Activated T-cell treated with anti-CD3 and anti-CD28 coated beads for 48 hours (primary cell): ENCODE measurements around the gene MRM2.

Source experiments
- DNase-seq: peaks from one replicate; pipeline ENCODE4 v3.0.0-alpha.2; 2020; ENCODE audit warnings: low read depth

The MRM2 gene

DNA sequence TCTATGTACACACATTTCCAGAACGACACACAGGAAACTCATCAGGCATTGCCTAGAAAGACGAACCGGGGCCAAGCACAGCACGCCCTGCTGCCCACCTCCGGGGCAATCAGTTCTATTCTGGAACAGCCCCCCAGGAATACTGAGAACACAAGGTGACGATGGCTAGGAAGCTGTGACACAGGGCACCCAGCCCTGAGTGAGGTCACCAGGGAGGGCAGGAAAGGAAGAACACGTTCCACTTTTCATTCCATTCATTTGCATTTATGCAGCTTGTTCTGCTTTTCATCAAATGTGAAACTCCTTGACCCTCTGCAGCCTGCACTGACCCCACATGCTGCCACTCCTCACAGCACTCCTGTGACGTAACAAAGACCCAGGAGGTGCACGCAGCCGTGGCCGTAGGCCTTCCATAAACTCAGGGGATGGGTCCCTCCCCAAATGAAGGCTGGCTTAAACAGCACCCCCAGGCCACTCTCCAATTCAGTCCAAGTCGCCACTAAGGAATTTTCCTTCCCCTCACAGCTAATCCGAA lies 38.2 kb downstream of the MRM2 start:
- no peak for DNase-seq

GRCh38 chr7:2202901-2203765 lies 38.9 kb downstream of the MRM2 start:
- no peak for DNase-seq

GRCh38 chr7:2202361-2202761 lies 39.6 kb downstream of the MRM2 start:
- no peak for DNase-seq

DNA sequence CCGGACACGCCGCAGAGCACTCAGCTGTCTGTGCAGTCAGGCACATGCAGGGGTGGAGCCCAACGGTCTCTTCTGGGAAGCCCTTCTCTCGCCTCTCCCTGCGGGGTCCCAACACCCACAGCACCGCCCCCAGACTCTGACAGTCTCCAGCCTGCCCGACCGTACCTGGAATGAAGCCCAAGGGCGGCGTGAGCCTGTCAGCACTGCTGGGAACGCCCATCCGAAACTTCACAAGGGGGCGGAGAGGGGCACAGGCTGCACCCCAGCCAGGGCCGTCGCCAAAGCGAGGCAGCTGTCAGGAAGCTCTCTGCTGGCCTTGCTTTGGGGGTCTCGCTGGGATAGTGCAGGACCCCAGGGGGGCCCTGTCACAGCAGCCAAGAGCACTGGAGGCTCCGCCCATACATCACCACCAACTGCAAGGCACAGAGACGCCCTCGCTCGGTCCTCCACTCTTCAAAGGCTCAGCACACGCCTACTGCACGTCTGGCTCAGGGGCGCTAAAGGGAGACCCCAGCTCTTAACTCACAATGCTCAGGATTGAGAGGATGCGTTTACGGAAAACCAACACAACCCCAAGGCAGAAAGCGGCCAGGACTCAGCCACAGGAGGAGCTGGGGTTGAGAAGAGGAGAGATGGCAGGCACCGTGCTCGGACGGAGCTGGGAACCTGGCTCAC lies 40.2 kb downstream of the MRM2 start:
- no peak for DNase-seq

GRCh38 chr7:2201128-2201527 lies 40.9 kb downstream of the MRM2 start:
- DNase-seq = no peak

DNA sequence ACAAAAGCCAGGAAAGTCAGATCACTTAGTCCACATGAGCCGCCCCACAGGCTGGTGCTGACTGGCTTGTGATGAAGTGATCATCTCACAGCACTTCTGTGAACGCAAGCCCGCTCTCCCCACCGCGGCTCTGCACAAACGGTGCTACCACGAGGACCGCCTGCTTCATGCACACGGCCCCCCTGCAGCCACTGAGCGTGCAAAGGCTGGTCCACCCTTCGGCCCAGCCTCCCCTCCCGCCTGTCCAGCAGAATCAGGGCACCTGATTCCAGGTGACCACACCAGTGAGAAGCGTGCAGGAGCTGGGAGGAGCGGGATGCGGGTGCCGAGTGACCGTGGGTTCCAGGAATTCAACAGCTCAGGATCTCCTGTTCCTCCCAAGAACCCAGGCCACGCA lies 41.4 kb downstream of the MRM2 start:
- no peak for DNase-seq

GRCh38 chr7:2199956-2200583 lies 41.9 kb downstream of the MRM2 start:
- no peak for DNase-seq

DNA sequence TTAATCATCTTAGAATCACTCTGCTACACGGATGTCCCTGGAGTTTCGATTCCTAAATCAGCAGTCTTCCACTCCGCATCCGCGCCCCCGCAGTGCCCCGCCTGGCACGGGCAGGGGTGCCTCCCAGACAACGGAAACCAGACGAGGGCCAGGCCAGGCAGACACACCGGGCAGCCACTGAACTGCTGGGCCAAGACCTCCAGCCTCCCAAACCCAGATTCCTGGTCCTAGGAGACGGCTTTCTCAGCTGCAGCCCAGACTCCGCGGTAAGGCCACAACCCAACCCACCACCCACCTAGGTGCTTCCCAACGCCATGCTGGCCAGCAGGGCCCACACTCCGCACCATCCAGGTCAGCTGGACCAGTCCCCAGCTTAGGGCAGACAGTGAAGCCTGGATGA lies 42.5 kb downstream of the MRM2 start:
- DNase-seq = no peak

DNA sequence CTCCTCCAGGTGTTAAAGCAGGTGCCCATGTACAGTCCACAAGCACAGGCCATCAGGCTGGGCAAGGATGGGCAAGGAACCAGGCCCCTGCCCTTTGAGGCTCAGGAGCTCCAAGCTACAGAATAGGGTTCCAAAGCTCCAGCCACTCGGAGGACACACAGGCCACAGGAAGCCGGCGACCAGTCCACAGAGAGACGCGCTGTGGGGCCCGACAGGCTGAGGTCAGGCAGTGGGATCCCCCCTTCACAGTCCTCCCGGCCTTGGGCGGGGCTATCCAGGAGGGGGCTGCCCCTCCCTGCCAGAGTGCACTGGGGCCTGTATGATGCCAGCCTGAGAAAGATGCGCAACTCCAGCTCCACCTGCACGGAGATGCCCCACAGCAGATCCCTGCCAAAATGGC lies 43.2 kb downstream of the MRM2 start:
- DNase-seq = no peak

DNA sequence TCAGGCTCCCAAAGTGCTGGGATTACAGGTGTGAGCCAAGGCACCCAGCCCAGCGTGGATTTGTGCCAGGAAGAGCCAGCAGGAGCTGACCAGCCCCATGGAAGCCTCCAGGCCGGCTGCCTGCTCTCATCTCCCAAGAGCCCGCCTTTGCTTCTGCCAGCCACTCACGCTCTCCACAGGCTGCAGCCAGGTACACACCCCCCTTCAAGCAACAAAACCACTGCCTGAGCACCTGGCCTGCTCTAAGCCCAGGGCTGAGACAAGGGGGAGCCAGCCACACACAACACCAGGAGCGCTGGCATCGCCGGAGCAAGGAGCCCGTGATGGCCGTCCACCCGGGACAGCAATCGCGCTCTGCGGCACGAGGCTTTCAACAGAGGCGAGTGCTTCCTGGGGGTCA lies 43.8 kb downstream of the MRM2 start:
- no peak for DNase-seq

DNA sequence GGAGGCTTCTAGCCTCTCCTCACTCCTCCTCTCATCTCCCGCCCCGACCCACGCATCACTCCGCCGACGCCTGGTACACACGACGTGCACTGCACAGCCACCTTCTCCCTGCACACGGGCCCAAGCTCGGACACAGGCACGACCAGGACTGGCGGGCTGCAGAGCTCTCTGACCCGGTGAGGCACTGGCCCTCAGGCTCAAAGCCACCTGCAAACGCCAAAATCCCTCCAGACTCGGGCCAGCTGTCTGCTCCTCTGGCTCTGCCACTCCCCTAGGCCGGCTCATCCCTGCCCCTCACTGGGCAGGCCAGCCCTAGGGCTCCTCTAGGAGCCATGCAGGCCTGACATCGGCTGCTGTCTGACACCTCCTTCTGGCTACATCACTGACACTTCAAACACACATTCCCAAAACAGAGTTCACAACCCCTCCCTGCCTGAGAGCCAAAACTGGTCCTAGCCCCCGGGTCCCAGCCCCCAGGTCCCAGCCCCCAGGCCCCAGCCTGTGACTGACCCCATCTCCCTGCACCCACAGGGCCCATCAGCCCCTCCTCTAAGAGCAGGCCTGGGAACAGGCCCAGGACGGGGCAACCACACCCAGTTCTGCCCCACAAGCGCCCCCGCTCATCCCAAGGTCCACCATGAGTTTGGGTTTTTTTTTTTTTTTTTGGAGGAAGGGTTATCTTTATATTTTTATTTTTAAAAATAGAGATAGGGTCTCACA lies 44.4 kb downstream of the MRM2 start:
- no peak for DNase-seq

DNA sequence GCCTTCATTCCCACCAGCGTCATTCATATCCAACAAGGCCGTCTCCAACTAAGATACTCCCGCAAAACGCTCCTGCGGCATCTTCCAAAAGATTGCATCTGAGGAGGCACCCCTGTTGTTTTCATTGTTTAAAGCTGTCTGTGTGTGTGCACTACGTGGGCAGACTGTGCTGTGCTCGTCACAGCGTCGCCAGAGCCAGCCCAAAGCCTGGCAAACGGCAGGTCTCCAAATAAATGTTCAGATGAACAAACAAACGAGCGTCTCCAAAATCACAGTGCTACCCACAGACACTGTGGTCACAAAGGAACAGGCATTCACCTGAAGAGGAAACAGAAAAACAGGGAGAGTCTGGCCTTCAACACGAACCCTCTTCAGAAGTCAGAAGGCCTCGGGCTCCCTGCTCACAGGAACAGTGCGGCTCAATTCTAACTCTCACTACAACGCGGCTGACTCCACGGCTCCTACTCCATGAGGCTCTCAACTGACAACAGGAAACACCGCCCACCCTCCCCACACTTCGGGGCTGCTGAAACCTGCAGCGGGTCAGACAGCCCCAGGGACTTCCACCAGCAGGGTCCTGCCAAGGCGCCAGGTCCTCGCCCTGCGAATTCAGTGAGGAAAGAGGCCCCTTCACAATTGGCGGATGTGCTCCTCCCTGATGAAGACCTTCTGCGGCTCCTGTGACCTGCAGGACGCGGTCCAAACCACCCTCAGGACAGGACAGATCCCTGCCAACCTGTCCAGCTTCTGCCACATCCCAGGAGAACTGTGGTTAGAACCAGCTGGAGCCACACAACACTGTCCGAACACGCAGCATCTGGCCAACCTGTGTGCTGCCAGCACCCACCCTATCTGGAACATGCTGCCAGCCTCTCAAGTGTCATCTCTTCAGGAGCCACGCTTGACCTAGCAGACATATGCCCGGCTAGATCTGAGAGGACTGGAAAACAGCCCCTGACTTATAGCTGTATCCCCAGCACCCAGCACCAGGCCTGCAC lies 45.3 kb downstream of the MRM2 start:
- DNase-seq = no peak

- no peak for DNase-seq
Observed at GRCh38 chr7:2195400-2196246, 46.4 kb downstream of the MRM2 start.

GRCh38 chr7:2193575-2194305 lies 48.3 kb downstream of the MRM2 start:
- no peak for DNase-seq

GRCh38 chr7:2192831-2193534 lies 49.0 kb downstream of the MRM2 start:
- DNase-seq = no peak

DNA sequence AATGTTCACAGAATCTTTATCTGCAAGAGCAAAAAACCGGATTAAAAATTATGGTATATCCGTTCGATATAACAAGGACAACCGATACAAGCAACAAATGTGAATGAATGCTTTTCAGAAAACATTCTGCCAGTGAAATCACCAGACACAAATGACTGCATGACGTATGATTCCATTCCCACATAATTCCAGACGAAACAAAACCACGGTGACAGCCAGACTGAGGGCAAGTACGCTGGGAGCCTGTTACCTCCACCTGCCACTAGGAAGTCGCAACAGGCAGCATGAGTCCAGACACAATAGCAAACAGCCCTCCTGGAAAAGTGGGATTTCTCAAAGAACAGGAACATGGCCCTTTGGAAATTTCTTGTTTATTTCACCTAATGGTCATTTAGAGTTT lies 51.0 kb downstream of the MRM2 start:
- no peak for DNase-seq

DNA sequence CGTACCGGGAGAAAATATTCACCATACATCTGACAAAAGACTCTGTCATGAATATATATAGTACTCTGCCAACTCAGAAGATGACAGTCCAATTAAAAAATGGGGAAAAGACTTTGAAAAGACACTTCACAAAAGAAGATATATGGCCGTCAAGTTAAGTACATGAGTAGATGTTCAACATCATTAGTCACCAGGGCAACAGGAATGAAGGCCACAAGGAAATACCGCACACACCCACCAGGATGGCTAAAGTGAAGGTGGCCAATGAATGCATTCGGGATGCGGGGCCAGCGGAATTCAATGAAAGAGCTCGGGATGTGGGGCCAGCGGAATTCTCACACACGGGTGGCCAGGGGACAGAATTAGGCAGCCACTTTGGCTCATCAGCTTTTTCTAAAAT lies 51.5 kb downstream of the MRM2 start:
- DNase-seq = no peak

- DNase-seq = no peak
Observed at GRCh38 chr7:2186166-2186565, 55.8 kb downstream of the MRM2 start.

GRCh38 chr7:2185715-2186114 lies 56.3 kb downstream of the MRM2 start:
- DNase-seq = no peak
